K562 (cell line): ENCODE results near the gene SH2D5. TPM values are rescaled to one million over a fixed set of nuclear protein-coding genes. Genes with fewer than 3 reads are reported as not detected.

ENCODE experiments used
- E2F3 ChIP-seq: fragments of 250-450 bp; sonication (Bioruptor Pico); IDR thresholded peaks from 2 replicates; pipeline ENCODE4 v1.4.0; 2020; ENCODE audit warnings: mild to moderate bottlenecking
- L3MBTL2 ChIP-seq: fragments of 450-650 bp; IDR thresholded peaks from 2 replicates; pipeline ENCODE4 v1.6.1; 2016; ENCODE audit warnings: mild to moderate bottlenecking, moderate library complexity
- NCOA6 ChIP-seq: fragments of 450-650 bp; IDR thresholded peaks from 2 replicates; pipeline ENCODE4 v1.6.1; 2017; ENCODE audit warnings: mild to moderate bottlenecking
- RBM14 ChIP-seq: fragments of 200-400 bp; formaldehyde crosslinking; IDR thresholded peaks from 2 replicates; pipeline ENCODE4 v1.6.1; 2018; ENCODE audit warnings: low read depth, mild to moderate bottlenecking, low read length, moderate library complexity, borderline replicate concordance; ENCODE audit not compliant: insufficient read depth
- SETDB1 ChIP-seq: IDR thresholded peaks from one replicate; pipeline ENCODE4 v1.6.1; 2012; ENCODE audit warnings: low read length, control low read depth, inconsistent platforms
- polyA plus RNA-seq, 8 experiments: library from polyadenylated mRNA; depleted of rRNA in 4 of 8; stranded (reverse) in 5 of 8; unstranded in 3 of 8; fragments of >200 nt; fragmentation: Nextera tagmentation in 2 of 8; fragmentation: Illumina TruSeq in 1 of 8; extraction: Ambion mirVana in 2 of 8; extraction: Trizol in 1 of 8; gene quantifications; 2 replicates each; pipeline versions ENCODE4 v1.2.1 to v1.2.3, GENCODE V29; 2011 to 2014; ENCODE audit warnings: inconsistent platforms in 1 of 8, missing spikeins in 1 of 8
- total RNA-seq, 7 experiments: library from RNA; depleted of rRNA in 6 of 7; stranded (reverse); fragments of >200 nt in 6 of 7; fragmentation: Illumina TruSeq in 2 of 7; extraction: Trizol in 2 of 7; gene quantifications; 2 replicates each; pipeline versions ENCODE4 v1.2.1 to v1.2.3, GENCODE V29; 2011 to 2021; ENCODE audit warnings: low replicate concordance in 1 of 7
- TF ChIP-seq, protein P1 (sequence below): fragments of 450-650 bp; IDR thresholded peaks from 2 replicates; pipeline ENCODE4 v1.6.1; 2016; ENCODE audit warnings: mild to moderate bottlenecking, moderate library complexity
- TF ChIP-seq, protein P2 (sequence below): sonication (generic); formaldehyde crosslinking; IDR thresholded peaks from 2 replicates; pipeline ENCODE4 v1.8.0; 2022; ENCODE audit warnings: missing genetic modification reagents, mild to moderate bottlenecking, borderline replicate concordance

The SH2D5 gene
- total and polyA plus RNA-seq, 9 of the 15 experiments (the other 6 are each of a cell fraction or from before 2014, with no cell fraction given), result 0.06 to 0.11 TPM; not detected in 7

DNA sequence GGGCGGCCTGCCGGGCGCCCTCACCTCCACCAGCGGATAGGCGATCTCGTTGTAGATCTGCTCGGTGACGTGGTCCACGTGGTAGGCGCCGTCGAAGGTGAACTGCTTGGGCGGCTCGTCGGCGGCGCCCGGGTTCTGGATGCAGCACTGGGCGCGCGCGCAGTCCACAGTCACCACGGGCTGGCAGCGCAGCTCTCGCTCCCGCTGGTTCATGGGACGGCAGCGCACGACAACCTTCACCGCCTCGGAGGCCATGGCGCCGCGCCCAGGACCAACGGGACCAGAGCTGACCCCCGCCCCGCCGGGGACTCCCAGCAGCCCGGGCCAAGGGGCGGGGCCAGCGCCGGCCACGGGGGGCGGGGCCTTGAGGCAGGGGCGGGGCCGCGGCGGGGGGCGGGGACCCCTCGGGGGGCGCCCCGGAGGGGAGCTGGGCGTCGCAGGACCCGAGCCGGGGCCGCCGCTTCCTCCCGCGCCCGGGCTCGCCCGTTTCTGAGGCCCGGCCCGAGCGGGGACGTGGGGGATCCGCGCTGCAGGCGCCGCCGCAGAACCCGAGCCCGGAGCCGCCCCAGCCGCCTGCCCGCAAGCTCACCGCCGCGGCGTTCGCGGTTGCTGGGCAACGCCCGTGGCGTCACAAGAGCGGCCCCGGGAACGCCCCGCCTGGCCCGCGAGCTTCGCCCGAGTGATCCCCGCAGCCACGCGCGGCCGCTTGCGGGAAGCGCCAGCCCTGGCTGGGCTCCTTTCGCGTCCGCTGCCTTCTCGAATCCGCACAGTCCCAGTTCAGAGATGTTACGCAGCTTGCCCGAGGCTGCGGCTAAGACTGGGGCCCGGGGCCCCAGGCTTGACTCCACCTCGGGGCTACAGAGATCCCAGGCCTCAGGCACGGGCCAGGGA lies 14.8 kb downstream of the SH2D5 start, which contains the start of gene KIF17 (continued):
- TF ChIP-seq, protein P1, sequence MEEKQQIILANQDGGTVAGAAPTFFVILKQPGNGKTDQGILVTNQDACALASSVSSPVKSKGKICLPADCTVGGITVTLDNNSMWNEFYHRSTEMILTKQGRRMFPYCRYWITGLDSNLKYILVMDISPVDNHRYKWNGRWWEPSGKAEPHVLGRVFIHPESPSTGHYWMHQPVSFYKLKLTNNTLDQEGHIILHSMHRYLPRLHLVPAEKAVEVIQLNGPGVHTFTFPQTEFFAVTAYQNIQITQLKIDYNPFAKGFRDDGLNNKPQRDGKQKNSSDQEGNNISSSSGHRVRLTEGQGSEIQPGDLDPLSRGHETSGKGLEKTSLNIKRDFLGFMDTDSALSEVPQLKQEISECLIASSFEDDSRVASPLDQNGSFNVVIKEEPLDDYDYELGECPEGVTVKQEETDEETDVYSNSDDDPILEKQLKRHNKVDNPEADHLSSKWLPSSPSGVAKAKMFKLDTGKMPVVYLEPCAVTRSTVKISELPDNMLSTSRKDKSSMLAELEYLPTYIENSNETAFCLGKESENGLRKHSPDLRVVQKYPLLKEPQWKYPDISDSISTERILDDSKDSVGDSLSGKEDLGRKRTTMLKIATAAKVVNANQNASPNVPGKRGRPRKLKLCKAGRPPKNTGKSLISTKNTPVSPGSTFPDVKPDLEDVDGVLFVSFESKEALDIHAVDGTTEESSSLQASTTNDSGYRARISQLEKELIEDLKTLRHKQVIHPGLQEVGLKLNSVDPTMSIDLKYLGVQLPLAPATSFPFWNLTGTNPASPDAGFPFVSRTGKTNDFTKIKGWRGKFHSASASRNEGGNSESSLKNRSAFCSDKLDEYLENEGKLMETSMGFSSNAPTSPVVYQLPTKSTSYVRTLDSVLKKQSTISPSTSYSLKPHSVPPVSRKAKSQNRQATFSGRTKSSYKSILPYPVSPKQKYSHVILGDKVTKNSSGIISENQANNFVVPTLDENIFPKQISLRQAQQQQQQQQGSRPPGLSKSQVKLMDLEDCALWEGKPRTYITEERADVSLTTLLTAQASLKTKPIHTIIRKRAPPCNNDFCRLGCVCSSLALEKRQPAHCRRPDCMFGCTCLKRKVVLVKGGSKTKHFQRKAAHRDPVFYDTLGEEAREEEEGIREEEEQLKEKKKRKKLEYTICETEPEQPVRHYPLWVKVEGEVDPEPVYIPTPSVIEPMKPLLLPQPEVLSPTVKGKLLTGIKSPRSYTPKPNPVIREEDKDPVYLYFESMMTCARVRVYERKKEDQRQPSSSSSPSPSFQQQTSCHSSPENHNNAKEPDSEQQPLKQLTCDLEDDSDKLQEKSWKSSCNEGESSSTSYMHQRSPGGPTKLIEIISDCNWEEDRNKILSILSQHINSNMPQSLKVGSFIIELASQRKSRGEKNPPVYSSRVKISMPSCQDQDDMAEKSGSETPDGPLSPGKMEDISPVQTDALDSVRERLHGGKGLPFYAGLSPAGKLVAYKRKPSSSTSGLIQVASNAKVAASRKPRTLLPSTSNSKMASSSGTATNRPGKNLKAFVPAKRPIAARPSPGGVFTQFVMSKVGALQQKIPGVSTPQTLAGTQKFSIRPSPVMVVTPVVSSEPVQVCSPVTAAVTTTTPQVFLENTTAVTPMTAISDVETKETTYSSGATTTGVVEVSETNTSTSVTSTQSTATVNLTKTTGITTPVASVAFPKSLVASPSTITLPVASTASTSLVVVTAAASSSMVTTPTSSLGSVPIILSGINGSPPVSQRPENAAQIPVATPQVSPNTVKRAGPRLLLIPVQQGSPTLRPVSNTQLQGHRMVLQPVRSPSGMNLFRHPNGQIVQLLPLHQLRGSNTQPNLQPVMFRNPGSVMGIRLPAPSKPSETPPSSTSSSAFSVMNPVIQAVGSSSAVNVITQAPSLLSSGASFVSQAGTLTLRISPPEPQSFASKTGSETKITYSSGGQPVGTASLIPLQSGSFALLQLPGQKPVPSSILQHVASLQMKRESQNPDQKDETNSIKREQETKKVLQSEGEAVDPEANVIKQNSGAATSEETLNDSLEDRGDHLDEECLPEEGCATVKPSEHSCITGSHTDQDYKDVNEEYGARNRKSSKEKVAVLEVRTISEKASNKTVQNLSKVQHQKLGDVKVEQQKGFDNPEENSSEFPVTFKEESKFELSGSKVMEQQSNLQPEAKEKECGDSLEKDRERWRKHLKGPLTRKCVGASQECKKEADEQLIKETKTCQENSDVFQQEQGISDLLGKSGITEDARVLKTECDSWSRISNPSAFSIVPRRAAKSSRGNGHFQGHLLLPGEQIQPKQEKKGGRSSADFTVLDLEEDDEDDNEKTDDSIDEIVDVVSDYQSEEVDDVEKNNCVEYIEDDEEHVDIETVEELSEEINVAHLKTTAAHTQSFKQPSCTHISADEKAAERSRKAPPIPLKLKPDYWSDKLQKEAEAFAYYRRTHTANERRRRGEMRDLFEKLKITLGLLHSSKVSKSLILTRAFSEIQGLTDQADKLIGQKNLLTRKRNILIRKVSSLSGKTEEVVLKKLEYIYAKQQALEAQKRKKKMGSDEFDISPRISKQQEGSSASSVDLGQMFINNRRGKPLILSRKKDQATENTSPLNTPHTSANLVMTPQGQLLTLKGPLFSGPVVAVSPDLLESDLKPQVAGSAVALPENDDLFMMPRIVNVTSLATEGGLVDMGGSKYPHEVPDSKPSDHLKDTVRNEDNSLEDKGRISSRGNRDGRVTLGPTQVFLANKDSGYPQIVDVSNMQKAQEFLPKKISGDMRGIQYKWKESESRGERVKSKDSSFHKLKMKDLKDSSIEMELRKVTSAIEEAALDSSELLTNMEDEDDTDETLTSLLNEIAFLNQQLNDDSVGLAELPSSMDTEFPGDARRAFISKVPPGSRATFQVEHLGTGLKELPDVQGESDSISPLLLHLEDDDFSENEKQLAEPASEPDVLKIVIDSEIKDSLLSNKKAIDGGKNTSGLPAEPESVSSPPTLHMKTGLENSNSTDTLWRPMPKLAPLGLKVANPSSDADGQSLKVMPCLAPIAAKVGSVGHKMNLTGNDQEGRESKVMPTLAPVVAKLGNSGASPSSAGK, result peak; percentile 87
- TF ChIP-seq SETDB1, result no peak
- TF ChIP-seq, protein P2, sequence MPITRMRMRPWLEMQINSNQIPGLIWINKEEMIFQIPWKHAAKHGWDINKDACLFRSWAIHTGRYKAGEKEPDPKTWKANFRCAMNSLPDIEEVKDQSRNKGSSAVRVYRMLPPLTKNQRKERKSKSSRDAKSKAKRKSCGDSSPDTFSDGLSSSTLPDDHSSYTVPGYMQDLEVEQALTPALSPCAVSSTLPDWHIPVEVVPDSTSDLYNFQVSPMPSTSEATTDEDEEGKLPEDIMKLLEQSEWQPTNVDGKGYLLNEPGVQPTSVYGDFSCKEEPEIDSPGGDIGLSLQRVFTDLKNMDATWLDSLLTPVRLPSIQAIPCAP (CRISPR knock-in tag), result no peak
- TF ChIP-seq RBM14, result 0 out of 2 replicates have a peak, but pooled peaks have one; percentile 6
- peak; percentile 57; the same call in 1 of the 2 replicates for TF ChIP-seq E2F3 (CRISPR knock-in tag)
- peak; percentile 95 for TF ChIP-seq L3MBTL2
- TF ChIP-seq NCOA6, result peak; percentile 90
- TF ChIP-seq, all 486 proteins: peak for 49
